OCI-LY7 (cell line): Measurements from ENCODE around the gene ZNF367. TPM values are rescaled to one million over a fixed set of nuclear protein-coding genes. Genes with fewer than 3 reads are reported as not detected.

Experiments used
- BruUV-seq: library from RNA; stranded (reverse); fragments of 400-500 nt; replicated peaks from 2 replicates; lab custom pipeline; 2021; lab: Mats Ljungman, UMichigan
- CTCF ChIA-PET: fragments of 300-600 bp; sonication (Branson Sonifier 250); formaldehyde crosslinking; loops from one replicate; lab custom pipeline; 2022; ENCODE audit warnings: antibody characterized with exemption; ENCODE audit not compliant: unreplicated experiment; lab: Charles Lee
- POLR2A ChIA-PET: fragments of 300-600 bp; sonication (Branson Sonifier 250); formaldehyde crosslinking; loops from one replicate; lab custom pipeline; 2022; ENCODE audit warnings: antibody characterized with exemption; lab: Charles Lee
- DNase-seq: peaks from one replicate; pipeline ENCODE4 v3.0.0-alpha.2; 2015; ENCODE audit warnings: low spot score
- H2AFZ ChIP-seq: fragments of 200-600 bp; sonication (generic), shearing (Covaris generic); 2 replicates; pipeline ENCODE4 v1.6.1; 2014; ENCODE audit warnings: mild to moderate bottlenecking, antibody characterized with exemption, low read length, moderate library complexity
- H3K27ac ChIP-seq: fragments of 200-600 bp; sonication (generic); 2 replicates; pipeline ENCODE4 v1.5.1; 2014; ENCODE audit warnings: mixed run types, low read depth, mild to moderate bottlenecking, moderate library complexity, low read length, inconsistent platforms; ENCODE audit not compliant: poor library complexity, severe bottlenecking
- H3K36me3 ChIP-seq: fragments of 200-600 bp; sonication (generic); 2 replicates; pipeline ENCODE4 v1.6.1; 2014; ENCODE audit warnings: mild to moderate bottlenecking, antibody characterized with exemption, low read length, moderate library complexity, mixed read lengths; ENCODE audit not compliant: insufficient read depth
- H3K4me1 ChIP-seq: fragments of 200-600 bp; sonication (generic); 2 replicates; pipeline ENCODE4 v1.5.1; 2014; ENCODE audit warnings: mild to moderate bottlenecking, low read length; ENCODE audit not compliant: insufficient read depth, poor library complexity, severe bottlenecking
- H3K4me2 ChIP-seq: fragments of 200-600 bp; sonication (generic); 2 replicates; pipeline ENCODE4 v1.6.1; 2014; ENCODE audit warnings: mild to moderate bottlenecking, low read length
- H3K4me3 ChIP-seq: fragments of 200-600 bp; sonication (generic); 2 replicates; pipeline ENCODE4 v1.5.1; 2014; ENCODE audit warnings: mild to moderate bottlenecking, low read depth, low read length; ENCODE audit not compliant: poor library complexity, severe bottlenecking
- H3K79me2 ChIP-seq: fragments of 200-600 bp; sonication (generic); 2 replicates; pipeline ENCODE4 v1.6.1; 2016; ENCODE audit warnings: low read depth, mild to moderate bottlenecking, low read length, moderate library complexity, mixed read lengths; ENCODE audit not compliant: insufficient read depth
- H3K9me2 ChIP-seq: fragments of 200-600 bp; sonication (generic); 2 replicates; pipeline ENCODE4 v1.6.1; 2016; ENCODE audit warnings: mild to moderate bottlenecking, low read length, mixed read lengths; ENCODE audit not compliant: insufficient read depth
- H3K9me3 ChIP-seq: fragments of 200-600 bp; sonication (generic); 2 replicates; pipeline ENCODE4 v1.6.1; 2014; ENCODE audit warnings: mild to moderate bottlenecking, mixed run types, low read length, mixed read lengths
- H4K20me1 ChIP-seq: fragments of 200-600 bp; sonication (generic); 2 replicates; pipeline ENCODE4 v1.6.1; 2014; ENCODE audit warnings: mild to moderate bottlenecking, antibody characterized with exemption, low read length, moderate library complexity, mixed read lengths; ENCODE audit not compliant: insufficient read depth
- CTCF ChIP-seq: fragments of 200-600 bp; sonication (generic); conservative IDR thresholded peaks from 2 replicates; pipeline ENCODE4 v1.5.1; 2014; ENCODE audit warnings: mild to moderate bottlenecking, antibody characterized with exemption, low read length, moderate library complexity, mixed read lengths
- EZH2phosphoT487 ChIP-seq: fragments of 200-600 bp; sonication (generic); IDR thresholded peaks from 2 replicates; pipeline ENCODE4 v1.6.1; 2018; ENCODE audit warnings: low read depth, borderline replicate concordance, mild to moderate bottlenecking, mixed run types, antibody characterized with exemption, low read length, moderate library complexity, mixed read lengths
- intact Hi-C: fragments of 100-400 bp; cut with micrococcal nuclease; formaldehyde crosslinking; loops from one replicate; pipeline ENCODE4 v1.10.0; 2022; ENCODE audit not compliant: unreplicated experiment
- total RNA-seq, 2 experiments: library from RNA; depleted of rRNA in 1 of 2; stranded (reverse); fragments of >200 nt in 1 of 2; shearing (Covaris generic) in 1 of 2; gene quantifications; 2 replicates each; pipeline ENCODE4 v1.2.3, GENCODE V29; 2014 to 2022

The ZNF367 gene
- total RNA-seq, 2 experiments from 2014 or later: 24.6 to 35.1 TPM

DNA sequence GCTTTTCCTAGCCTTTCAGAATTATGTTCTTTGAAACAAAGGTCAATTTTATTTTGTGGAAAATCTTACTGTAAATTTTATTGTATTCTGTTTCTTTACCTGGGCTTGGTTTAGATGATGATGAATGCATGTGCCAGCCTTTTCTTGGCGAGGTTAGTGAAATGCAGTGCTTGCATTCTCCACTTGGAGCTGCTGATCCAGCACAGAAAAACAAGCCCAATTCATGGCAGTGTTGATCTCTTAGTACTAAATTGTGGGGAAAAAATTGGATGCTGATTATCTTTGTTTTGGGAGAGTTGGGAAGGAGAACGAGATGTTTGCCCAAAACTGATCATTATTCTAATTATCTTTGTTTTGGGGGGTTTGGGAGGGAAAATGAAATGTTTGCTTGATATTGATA lies 35.5 kb upstream of the ZNF367 start:
- Histone ChIP-seq H3K27ac (no peak overlapping the region), H3K9me2 (no peaks in the 10 kb centered on the region), H3K79me2 (no peaks in the 10 kb centered on the region), H2AFZ (no peak overlapping the region), H3K36me3 (no peaks in the 10 kb centered on the region), H3K4me2 (no peak overlapping the region), H3K4me1 (peaks cover 16% of the 10 kb centered on the region), H3K4me3 (no peak overlapping the region), H4K20me1 (peaks cover 6% of the 10 kb centered on the region; the same call in 1 of the 2 replicates), H3K9me3 (no peaks in the 10 kb centered on the region)
- no peak for TF ChIP-seq EZH2phosphoT487
- peak; percentile 63 for TF ChIP-seq CTCF
- intact Hi-C loops: no loop called here
- BruUV-seq: no TSS peak
- POLR2A ChIA-PET: interaction anchor here (0.6 kb wide), 1 partner anchor 108 kb away, joined by 3 read pairs; no protein-coding TSS in a partner anchor
- DNase-seq: peak; percentile 17
- CTCF ChIA-PET: no interaction called here

GRCh38 chr9:96450613-96451528 lies 32.7 kb upstream of the ZNF367 start:
- Histone ChIP-seq H3K4me2 (peak overlapping the region; percentile 72), H4K20me1 (peaks cover 6% of the 10 kb centered on the region; the same call in 1 of the 2 replicates), H3K36me3 (no peaks in the 10 kb centered on the region), H3K4me1 (peaks cover 16% of the 10 kb centered on the region), H3K27ac (no peak overlapping the region), H3K4me3 (peak overlapping the region; percentile 80), H3K9me2 (no peaks in the 10 kb centered on the region), H3K9me3 (no peaks in the 10 kb centered on the region), H2AFZ (peak overlapping the region; percentile 41; the same call in 1 of the 2 replicates), H3K79me2 (no peaks in the 10 kb centered on the region)
- peak; percentile 25 for DNase-seq
- intact Hi-C loops: loop anchor here (2.0 kb wide), 2 partner anchors 32 to 116 kb away; partner anchors contain the start of gene ZNF367
- no peak for TF ChIP-seq EZH2phosphoT487
- TF ChIP-seq CTCF: no peak
- ChIA-PET POLR2A (interaction anchor here (0.5 to 1.8 kb wide), 4 partner anchors 11 to 1562 kb away, joined by 3 to 4 read pairs (median 3); no protein-coding TSS in a partner anchor), CTCF (no interaction called here)
- no TSS peak for BruUV-seq
